HG02759 (cell line): ENCODE results near the gene CAMK2A.

ENCODE experiments used
- ATAC-seq: cut with Tn5 transposase; IDR thresholded peaks from one replicate; pipeline ENCODE4 v1.9.1; 2021; ENCODE audit warnings: mild to moderate bottlenecking, moderate library complexity; ENCODE audit not compliant: unreplicated experiment

CAMK2A gene

DNA sequence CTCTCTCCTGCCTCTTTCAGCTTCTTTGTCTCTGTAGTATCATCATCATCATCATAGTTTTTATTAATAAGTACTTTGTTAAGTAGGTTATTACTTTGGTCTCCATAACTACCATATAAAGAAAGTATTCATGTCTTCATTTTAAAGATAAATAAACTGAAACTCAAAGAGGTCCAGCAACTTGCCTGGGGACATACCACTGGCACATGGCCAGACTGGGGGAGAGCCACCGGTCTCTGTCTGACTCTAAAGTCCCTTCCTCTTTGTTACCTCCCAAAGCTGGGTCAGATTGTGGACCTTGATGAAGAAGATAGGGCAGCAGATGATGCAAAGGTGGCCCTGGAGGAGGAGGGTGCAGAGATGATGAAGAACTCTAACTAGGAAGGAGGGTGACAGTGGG lies 114.5 kb downstream of the CAMK2A start:
- no peak for ATAC-seq

DNA sequence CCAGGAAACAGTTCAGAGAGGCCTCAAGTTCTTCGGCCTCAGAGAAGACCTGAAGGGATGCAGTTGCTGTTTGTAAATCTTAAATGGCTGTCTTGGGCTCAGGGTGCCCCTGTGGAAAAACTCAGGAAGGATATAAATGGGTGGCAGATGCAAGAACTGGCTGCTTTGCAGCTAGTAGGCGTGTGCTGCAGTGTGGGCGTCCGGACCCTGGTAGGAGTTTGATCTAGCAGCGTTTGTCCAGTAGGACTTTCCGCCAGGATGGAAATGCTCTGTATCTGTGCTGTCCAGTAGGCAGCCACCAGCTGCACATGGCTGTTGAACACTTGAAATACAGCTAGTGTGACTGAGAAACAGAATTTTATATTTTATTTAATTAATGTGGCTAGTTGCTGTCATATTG lies 115.3 kb downstream of the CAMK2A start:
- no peak for ATAC-seq

- no peak for ATAC-seq
Measured at GRCh38 chr5:150173161-150173560, 116.4 kb downstream of the CAMK2A start.

DNA sequence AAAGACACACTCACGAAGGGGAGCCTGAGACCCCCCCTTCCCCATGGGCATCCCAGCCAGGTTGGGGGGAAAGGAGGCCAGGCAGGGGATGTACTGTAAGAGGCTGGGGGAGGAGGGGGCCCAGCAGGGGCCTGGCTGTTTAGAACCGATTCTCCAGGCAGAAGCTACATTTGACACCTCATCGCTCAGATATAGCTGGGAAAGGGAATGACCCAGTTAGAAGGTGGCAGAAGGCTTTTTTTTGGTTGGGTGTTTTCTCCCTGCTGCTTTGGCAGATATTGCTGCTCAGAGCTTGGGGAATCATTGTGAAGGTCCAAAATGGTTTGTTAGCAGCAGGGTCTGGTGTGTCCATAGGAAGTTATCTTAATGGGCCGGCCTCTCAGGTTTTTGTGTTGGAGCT lies 117.0 kb downstream of the CAMK2A start:
- ATAC-seq = no peak

- no peak for ATAC-seq
Measured at GRCh38 chr5:150172145-150172544, 117.4 kb downstream of the CAMK2A start.
